ENCODE results near the gene EPS8L2. TPM values are rescaled to one million over a fixed set of nuclear protein-coding genes. Genes with fewer than 3 reads are reported as not detected.

The EPS8L2 gene
- total and polyA plus RNA-seq, 2 donors (not counting 1 experiment from before 2014, with no cell fraction given) = 13.9 to 22.7 TPM

GRCh38 chr11:659532-660085, 46.4 kb upstream of the EPS8L2 start:
- Histone ChIP-seq H3K9ac (ENCODE audit: low read length) (no peak overlapping the region), H3K27ac (ENCODE audit: low read length in 2 of 2) (no peak overlapping the region)

GRCh38 chr11:660281-660680, 45.8 kb upstream of the EPS8L2 start:
- ChIA-PET POLR2A (no interaction called here), CTCF (interaction anchor here (8.7 kb wide), 1 partner anchor 65 kb away, joined by 104 read pairs; no protein-coding TSS in a partner anchor)
- peaks cover 3% of the 10 kb centered on the region for H3K4me1 Mint-ChIP-seq
- Histone ChIP-seq H3K27ac (ENCODE audit: low read length in 2 of 2) (no peak overlapping the region), H3K36me3 (replicated peaks in 1 of 2; ENCODE audit: control extremely low read depth in 1 of 2, control insufficient read depth in 1 of 2, extremely low read depth in 1 of 2, insufficient read depth in 2 of 2, low read length in 1 of 2) (peaks cover 0 to 18% of the 10 kb centered on the region in 2 experiments), H3K27me3 (replicated peaks in 1 of 4; ENCODE audit: control extremely low read depth in 1 of 4, control insufficient read depth in 3 of 4, insufficient read depth in 4 of 4, low read length in 3 of 4) (no peaks in the 10 kb centered on the region), H3K4me1 (ENCODE audit: control insufficient read depth in 2 of 2, insufficient read depth in 2 of 2, low read length in 2 of 2) (no peaks in the 10 kb centered on the region), H3K4me3 (ENCODE audit: control extremely low read depth in 1 of 5, extremely low read depth in 1 of 5, insufficient read depth in 1 of 5, low read depth in 2 of 5, low read length in 4 of 5) (no peak overlapping the region), H2AFZ (ENCODE audit: insufficient read depth, low read depth, low read length, poor library complexity, severe bottlenecking) (no peak overlapping the region), H4K20me1 (ENCODE audit: control insufficient read depth, insufficient read depth, low read length, poor library complexity, severe bottlenecking) (peaks cover 15% of the 10 kb centered on the region), H3K9ac (ENCODE audit: low read length) (no peak overlapping the region), H3K4me2 (replicated peaks; ENCODE audit: low read depth, low read length, poor library complexity, severe bottlenecking) (peak overlapping the region; percentile 8), H3K9me3 (ENCODE audit: control extremely low read depth in 1 of 3, control insufficient read depth in 2 of 3, insufficient read depth in 1 of 3, low read length in 2 of 3) (no peaks in the 10 kb centered on the region), H3K79me2 (ENCODE audit: control insufficient read depth, insufficient read depth, low read length) (peaks cover 22% of the 10 kb centered on the region)
- H3K9me3 Mint-ChIP-seq (ENCODE audit: insufficient read depth) = no peaks in the 10 kb centered on the region
- no peak overlapping the region for H3K27ac Mint-ChIP-seq
- H3K27me3 Mint-ChIP-seq = no peaks in the 10 kb centered on the region
- 93% methylated on average over 19 of the region's 19 CpGs for WGBS (ENCODE audit: insufficient coverage)
- TF ChIP-seq EZH2 (IDR thresholded peaks at IDR 0.05; ENCODE audit: borderline replicate concordance, insufficient read depth, low read depth, low read length, poor library complexity, severe bottlenecking) = no peak
- TF ChIP-seq, protein P1, sequence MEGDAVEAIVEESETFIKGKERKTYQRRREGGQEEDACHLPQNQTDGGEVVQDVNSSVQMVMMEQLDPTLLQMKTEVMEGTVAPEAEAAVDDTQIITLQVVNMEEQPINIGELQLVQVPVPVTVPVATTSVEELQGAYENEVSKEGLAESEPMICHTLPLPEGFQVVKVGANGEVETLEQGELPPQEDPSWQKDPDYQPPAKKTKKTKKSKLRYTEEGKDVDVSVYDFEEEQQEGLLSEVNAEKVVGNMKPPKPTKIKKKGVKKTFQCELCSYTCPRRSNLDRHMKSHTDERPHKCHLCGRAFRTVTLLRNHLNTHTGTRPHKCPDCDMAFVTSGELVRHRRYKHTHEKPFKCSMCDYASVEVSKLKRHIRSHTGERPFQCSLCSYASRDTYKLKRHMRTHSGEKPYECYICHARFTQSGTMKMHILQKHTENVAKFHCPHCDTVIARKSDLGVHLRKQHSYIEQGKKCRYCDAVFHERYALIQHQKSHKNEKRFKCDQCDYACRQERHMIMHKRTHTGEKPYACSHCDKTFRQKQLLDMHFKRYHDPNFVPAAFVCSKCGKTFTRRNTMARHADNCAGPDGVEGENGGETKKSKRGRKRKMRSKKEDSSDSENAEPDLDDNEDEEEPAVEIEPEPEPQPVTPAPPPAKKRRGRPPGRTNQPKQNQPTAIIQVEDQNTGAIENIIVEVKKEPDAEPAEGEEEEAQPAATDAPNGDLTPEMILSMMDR (IDR thresholded peaks at IDR 0.05) = no peak
- intact Hi-C loops (cut with micrococcal nuclease) = no loop called here
- H3K4me3 Mint-ChIP-seq = no peak overlapping the region
- no peak for DNase-seq
- no peak for ATAC-seq (ENCODE audit: low read depth)

More at GRCh38 chr11:659532-660085, 46.4 kb upstream of the EPS8L2 start:
- 91% methylated on average over 15 of the region's 16 CpGs for WGBS (ENCODE audit: insufficient coverage)
- Histone ChIP-seq H3K36me3 (replicated peaks in 1 of 2; ENCODE audit: control extremely low read depth in 1 of 2, control insufficient read depth in 1 of 2, extremely low read depth in 1 of 2, insufficient read depth in 2 of 2, low read length in 1 of 2) (peaks cover 0 to 18% of the 10 kb centered on the region in 2 experiments), H3K4me1 (ENCODE audit: control insufficient read depth in 2 of 2, insufficient read depth in 2 of 2, low read length in 2 of 2) (no peaks in the 10 kb centered on the region), H2AFZ (ENCODE audit: insufficient read depth, low read depth, low read length, poor library complexity, severe bottlenecking) (no peak overlapping the region), H3K27me3 (replicated peaks in 1 of 4; ENCODE audit: control extremely low read depth in 1 of 4, control insufficient read depth in 3 of 4, insufficient read depth in 4 of 4, low read length in 3 of 4) (no peaks in the 10 kb centered on the region), H3K4me2 (replicated peaks; ENCODE audit: low read depth, low read length, poor library complexity, severe bottlenecking) (peak overlapping the region; percentile 8), H4K20me1 (ENCODE audit: control insufficient read depth, insufficient read depth, low read length, poor library complexity, severe bottlenecking) (peaks cover 15% of the 10 kb centered on the region), H3K4me3 (ENCODE audit: control extremely low read depth in 1 of 5, extremely low read depth in 1 of 5, insufficient read depth in 1 of 5, low read depth in 2 of 5, low read length in 4 of 5) (no peak overlapping the region), H3K79me2 (ENCODE audit: control insufficient read depth, insufficient read depth, low read length) (peaks cover 22% of the 10 kb centered on the region), H3K9me3 (ENCODE audit: control extremely low read depth in 1 of 3, control insufficient read depth in 2 of 3, insufficient read depth in 1 of 3, low read length in 2 of 3) (no peaks in the 10 kb centered on the region)
- H3K27me3 Mint-ChIP-seq = no peaks in the 10 kb centered on the region
- ChIA-PET POLR2A (interaction anchor here (0.6 kb wide), 1 partner anchor 211 kb away, joined by 5 read pairs; no protein-coding TSS in a partner anchor), CTCF (interaction anchor here (0.7 to 8.7 kb wide), 2 partner anchors 65 to 117 kb away, joined by 3 to 104 read pairs; no protein-coding TSS in a partner anchor)
- no peaks in the 10 kb centered on the region for H3K9me3 Mint-ChIP-seq (ENCODE audit: insufficient read depth)
- intact Hi-C loops (cut with micrococcal nuclease) = no loop called here
- ATAC-seq (ENCODE audit: low read depth) (no peak), DNase-seq (no peak)
- H3K27ac Mint-ChIP-seq = no peak overlapping the region
- H3K4me3 Mint-ChIP-seq = no peak overlapping the region
- H3K4me1 Mint-ChIP-seq = peaks cover 3% of the 10 kb centered on the region
- TF ChIP-seq EZH2 (IDR thresholded peaks at IDR 0.05; ENCODE audit: borderline replicate concordance, insufficient read depth, low read depth, low read length, poor library complexity, severe bottlenecking) = no peak
- TF ChIP-seq, protein P1 (IDR thresholded peaks at IDR 0.05) = no peak
